RWPE2 (cell line): Measurements from ENCODE around the gene SLC35F6.
"Not testable (repeated sequence)": the region's sequence is repeated elsewhere in the genome, so short reads cannot be mapped to it uniquely, and the experiment has no call there.

Experiments
- ATAC-seq: fragments of 200-7000 bp; cut with Tn5 transposase; 3 replicates; pipeline ENCODE4 v1.9.1; 2021; ENCODE audit warnings: low read depth
- DNase-seq: peaks from one replicate; pipeline ENCODE4 v3.0.0-alpha.2; 2020; ENCODE audit warnings: low spot score
- H3K27ac ChIP-seq: fragments of 450-650 bp; 2 replicates; pipeline ENCODE4 v1.5.1; 2017; ENCODE audit warnings: mild to moderate bottlenecking; ENCODE audit not compliant: poor library complexity, severe bottlenecking
- H3K27me3 ChIP-seq: fragments of 250-450 bp; sonication (Bioruptor Pico); 2 replicates; pipeline ENCODE4 v1.5.1; 2021; ENCODE audit warnings: mild to moderate bottlenecking, moderate library complexity; ENCODE audit not compliant: insufficient read depth, poor library complexity, severe bottlenecking
- H3K36me3 ChIP-seq: fragments of 250-450 bp; sonication (Bioruptor Pico); 2 replicates; pipeline ENCODE4 v1.5.1; 2020; ENCODE audit warnings: low read depth, mild to moderate bottlenecking, moderate library complexity
- H3K4me1 ChIP-seq: fragments of 250-450 bp; sonication (Bioruptor Pico); 2 replicates; pipeline ENCODE4 v1.5.1; 2021; ENCODE audit warnings: mild to moderate bottlenecking, moderate library complexity; ENCODE audit not compliant: insufficient read depth, poor library complexity, severe bottlenecking
- H3K4me3 ChIP-seq: fragments of 250-450 bp; sonication (Bioruptor Pico); 2 replicates; pipeline ENCODE4 v1.5.1; 2021; ENCODE audit warnings: mild to moderate bottlenecking, moderate library complexity; ENCODE audit not compliant: severe bottlenecking
- H3K9me3 ChIP-seq: fragments of 250-450 bp; sonication (Bioruptor Pico); 2 replicates; pipeline ENCODE4 v1.5.1; 2021; ENCODE audit warnings: mild to moderate bottlenecking, moderate library complexity; ENCODE audit not compliant: severe bottlenecking
- CTCF ChIP-seq: fragments of 450-650 bp; IDR thresholded peaks from one replicate; pipeline ENCODE4 v1.5.1; 2017; ENCODE audit warnings: mild to moderate bottlenecking, moderate library complexity; ENCODE audit not compliant: poor library complexity, severe bottlenecking

The SLC35F6 gene

GRCh38 chr2:26756337-26756736 lies 7.7 kb upstream of the SLC35F6 start:
- no peaks in the 10 kb centered on the region for H3K9me3 ChIP-seq
- peaks cover 23% of the 10 kb centered on the region for H3K4me1 ChIP-seq
- DNase-seq = no peak
- H3K36me3 ChIP-seq = no peaks in the 10 kb centered on the region
- ATAC-seq = no peak
- no peak overlapping the region for H3K4me3 ChIP-seq
- no peaks in the 10 kb centered on the region for H3K27me3 ChIP-seq
- peak overlapping the region; percentile 99 for H3K27ac ChIP-seq
- TF ChIP-seq CTCF = no peak

- Histone ChIP-seq H3K36me3 (no peaks in the 10 kb centered on the region), H3K4me1 (peaks cover 23% of the 10 kb centered on the region), H3K27ac (peak overlapping the region; percentile 99), H3K4me3 (no peak overlapping the region), H3K27me3 (no peaks in the 10 kb centered on the region), H3K9me3 (no peaks in the 10 kb centered on the region)
- ATAC-seq = peak; percentile 91
- peak; percentile 81 for DNase-seq
- no peak for TF ChIP-seq CTCF
Observed at GRCh38 chr2:26757873-26758789, 6.0 kb upstream of the SLC35F6 start.

- no peak for DNase-seq
- H3K4me1 ChIP-seq = peaks cover 28% of the 10 kb centered on the region
Observed at GRCh38 chr2:26758790-26759321, 5.2 kb upstream of the SLC35F6 start.

GRCh38 chr2:26759845-26760244 lies 4.2 kb upstream of the SLC35F6 start:
- peaks cover 28% of the 10 kb centered on the region for H3K4me1 ChIP-seq
- H3K27me3 ChIP-seq = no peaks in the 10 kb centered on the region
- H3K9me3 ChIP-seq = no peaks in the 10 kb centered on the region
- no peak overlapping the region for H3K4me3 ChIP-seq
- ATAC-seq (no peak), DNase-seq (no peak)
- no peaks in the 10 kb centered on the region for H3K36me3 ChIP-seq
- H3K27ac ChIP-seq = no peak overlapping the region
- TF ChIP-seq CTCF = no peak

More at GRCh38 chr2:26758790-26759321, 5.2 kb upstream of the SLC35F6 start:
- peak overlapping the region; percentile 99 for H3K27ac ChIP-seq
- no peak for TF ChIP-seq CTCF
- no peaks in the 10 kb centered on the region for H3K36me3 ChIP-seq
- ATAC-seq = no peak
- H3K9me3 ChIP-seq = no peaks in the 10 kb centered on the region
- H3K27me3 ChIP-seq = no peaks in the 10 kb centered on the region
- no peak overlapping the region for H3K4me3 ChIP-seq

- DNase-seq, ATAC-seq, H3K27ac ChIP-seq, H3K36me3 ChIP-seq, H3K27me3 ChIP-seq, H3K9me3 ChIP-seq, H3K4me3 ChIP-seq: not testable (repeated sequence)
- H3K4me1 ChIP-seq = peaks cover 34% of the 10 kb centered on the region
Observed at GRCh38 chr2:26760991-26761390, 3.1 kb upstream of the SLC35F6 start.
